GM19035 (cell line): ENCODE results near the gene NPR2.

Experiments used
- ATAC-seq: cut with Tn5 transposase; IDR thresholded peaks from one replicate; pipeline ENCODE4 v1.9.1; 2021; ENCODE audit not compliant: unreplicated experiment

Gene NPR2

GRCh38 chr9:35829084-35829763 is 37.8 kb downstream of the NPR2 start, which contains the start of gene TMEM8B:
TMEM8B (plus strand) TSS chr9:35829228; CDS start chr9:35829448, 220 bp downstream.
- ATAC-seq, result peak; percentile 71

GRCh38 chr9:35829764-35830096 is 38.3 kb downstream of the NPR2 start:
- ATAC-seq, result no peak

GRCh38 chr9:35831040-35831439 is 39.6 kb downstream of the NPR2 start:
- no peak for ATAC-seq

GRCh38 chr9:35832814-35833213 is 41.4 kb downstream of the NPR2 start:
- no peak for ATAC-seq

- no peak for ATAC-seq
These were observed 43.1 kb downstream of the NPR2 start for GRCh38 chr9:35834260-35835215.

GRCh38 chr9:35835216-35835632 is 43.8 kb downstream of the NPR2 start:
- ATAC-seq, result no peak

GRCh38 chr9:35835766-35836165 is 44.4 kb downstream of the NPR2 start:
- ATAC-seq, result no peak

GRCh38 chr9:35836595-35836994 is 45.2 kb downstream of the NPR2 start:
- no peak for ATAC-seq

GRCh38 chr9:35839926-35840325 is 48.5 kb downstream of the NPR2 start:
- ATAC-seq, result no peak

GRCh38 chr9:35840881-35841644 is 49.7 kb downstream of the NPR2 start:
- ATAC-seq, result no peak

- ATAC-seq, result no peak
These were observed 50.2 kb downstream of the NPR2 start for GRCh38 chr9:35841645-35841900.

GRCh38 chr9:35842020-35842745 is 50.8 kb downstream of the NPR2 start:
- ATAC-seq, result no peak

GRCh38 chr9:35842795-35843194 is 51.4 kb downstream of the NPR2 start:
- ATAC-seq, result peak; percentile 64

GRCh38 chr9:35844628-35845270 is 53.4 kb downstream of the NPR2 start:
- no peak for ATAC-seq

- ATAC-seq, result no peak
These were observed 54.7 kb downstream of the NPR2 start for GRCh38 chr9:35845824-35846771.

GRCh38 chr9:35847792-35848572 is 56.6 kb downstream of the NPR2 start:
- peak; percentile 92 for ATAC-seq

- no peak for ATAC-seq
These were observed 61.0 kb downstream of the NPR2 start for GRCh38 chr9:35852267-35852815.
